BE2C (cell line): Measurements from ENCODE around the gene EIF2D.

Source experiments
- DNase-seq: peaks from one replicate; pipeline ENCODE4 v3.0.0-alpha.2; 2020
- H3K27me3 ChIP-seq: fragments of 250-450 bp; sonication (Bioruptor Pico); 2 replicates; pipeline ENCODE4 v1.5.1; 2020; ENCODE audit warnings: mild to moderate bottlenecking
- H3K36me3 ChIP-seq: fragments of 250-450 bp; sonication (Bioruptor Pico); 2 replicates; pipeline ENCODE4 v1.5.1; 2020; ENCODE audit warnings: mild to moderate bottlenecking
- H3K4me1 ChIP-seq: fragments of 250-450 bp; sonication (Bioruptor Pico); 2 replicates; pipeline ENCODE4 v1.5.1; 2020
- H3K4me3 ChIP-seq: 2 replicates; pipeline ENCODE4 v1.5.1; 2011; ENCODE audit warnings: low read depth, low read length
- H3K9me3 ChIP-seq: fragments of 250-450 bp; sonication (Bioruptor Pico); 2 replicates; pipeline ENCODE4 v1.5.1; 2020
- TF ChIP-seq, protein P1 (sequence below): IDR thresholded peaks from 2 replicates; pipeline ENCODE4 v1.5.1; 2012; ENCODE audit warnings: mild to moderate bottlenecking, low read depth, low read length

EIF2D gene

DNA sequence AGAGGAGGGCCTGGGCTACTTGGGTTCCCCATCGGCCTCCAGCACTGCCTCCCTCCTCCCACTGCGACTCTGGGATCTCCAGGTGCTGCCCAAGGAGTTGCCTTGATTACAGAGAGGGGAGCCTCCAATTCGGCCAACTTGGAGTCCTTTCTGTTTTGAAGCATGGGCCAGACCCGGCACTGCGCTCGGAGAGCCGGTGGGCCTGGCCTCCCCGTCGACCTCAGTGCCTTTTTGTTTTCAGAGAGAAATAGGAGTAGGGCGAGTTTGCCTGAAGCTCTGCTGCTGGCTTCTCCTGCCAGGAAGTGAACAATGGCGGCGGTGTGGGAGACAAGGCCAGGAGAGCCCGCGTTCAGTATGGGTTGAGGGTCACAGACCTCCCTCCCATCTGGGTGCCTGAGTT, 24.4 kb downstream of the EIF2D start:
- Histone ChIP-seq H3K27me3 (no peaks in the 10 kb centered on the region), H3K4me3 (no peak overlapping the region), H3K36me3 (peaks cover 18% of the 10 kb centered on the region), H3K9me3 (no peaks in the 10 kb centered on the region), H3K4me1 (no peaks in the 10 kb centered on the region)
- TF ChIP-seq, protein P1, sequence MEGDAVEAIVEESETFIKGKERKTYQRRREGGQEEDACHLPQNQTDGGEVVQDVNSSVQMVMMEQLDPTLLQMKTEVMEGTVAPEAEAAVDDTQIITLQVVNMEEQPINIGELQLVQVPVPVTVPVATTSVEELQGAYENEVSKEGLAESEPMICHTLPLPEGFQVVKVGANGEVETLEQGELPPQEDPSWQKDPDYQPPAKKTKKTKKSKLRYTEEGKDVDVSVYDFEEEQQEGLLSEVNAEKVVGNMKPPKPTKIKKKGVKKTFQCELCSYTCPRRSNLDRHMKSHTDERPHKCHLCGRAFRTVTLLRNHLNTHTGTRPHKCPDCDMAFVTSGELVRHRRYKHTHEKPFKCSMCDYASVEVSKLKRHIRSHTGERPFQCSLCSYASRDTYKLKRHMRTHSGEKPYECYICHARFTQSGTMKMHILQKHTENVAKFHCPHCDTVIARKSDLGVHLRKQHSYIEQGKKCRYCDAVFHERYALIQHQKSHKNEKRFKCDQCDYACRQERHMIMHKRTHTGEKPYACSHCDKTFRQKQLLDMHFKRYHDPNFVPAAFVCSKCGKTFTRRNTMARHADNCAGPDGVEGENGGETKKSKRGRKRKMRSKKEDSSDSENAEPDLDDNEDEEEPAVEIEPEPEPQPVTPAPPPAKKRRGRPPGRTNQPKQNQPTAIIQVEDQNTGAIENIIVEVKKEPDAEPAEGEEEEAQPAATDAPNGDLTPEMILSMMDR = no peak
- DNase-seq = no peak

- DNase-seq = no peak
- Histone ChIP-seq H3K4me1 (no peaks in the 10 kb centered on the region), H3K4me3 (no peak overlapping the region), H3K36me3 (peaks cover 6% of the 10 kb centered on the region), H3K27me3 (no peaks in the 10 kb centered on the region), H3K9me3 (no peaks in the 10 kb centered on the region)
- TF ChIP-seq, protein P1 = no peak
These were observed 25.5 kb downstream of the EIF2D start for GRCh38 chr1:206586501-206587445.

DNA sequence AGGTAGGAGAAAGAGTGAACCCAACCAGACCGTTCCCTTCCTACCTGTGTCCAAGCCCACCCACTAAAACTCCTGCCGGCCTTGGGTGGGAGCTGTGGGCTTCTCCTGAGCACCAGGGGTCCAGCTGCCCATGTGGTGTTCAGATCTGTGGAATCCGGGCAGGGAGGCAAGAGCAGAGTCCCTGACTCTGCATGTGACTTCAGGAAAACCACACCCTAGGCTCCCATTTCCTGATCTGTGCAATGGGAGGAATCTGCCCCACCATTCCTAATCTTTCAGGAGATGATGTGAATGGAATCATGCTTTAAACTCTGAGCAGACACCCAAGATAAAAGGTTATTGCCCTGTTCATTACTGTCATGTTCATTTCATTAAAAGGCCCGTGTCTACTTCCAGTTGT, 27.6 kb downstream of the EIF2D start:
- H3K27me3 ChIP-seq = no peaks in the 10 kb centered on the region
- no peaks in the 10 kb centered on the region for H3K4me1 ChIP-seq
- H3K9me3 ChIP-seq = no peaks in the 10 kb centered on the region
- TF ChIP-seq, protein P1 = no peak
- H3K36me3 ChIP-seq = no peaks in the 10 kb centered on the region
- no peak for DNase-seq
- no peak overlapping the region for H3K4me3 ChIP-seq

DNA sequence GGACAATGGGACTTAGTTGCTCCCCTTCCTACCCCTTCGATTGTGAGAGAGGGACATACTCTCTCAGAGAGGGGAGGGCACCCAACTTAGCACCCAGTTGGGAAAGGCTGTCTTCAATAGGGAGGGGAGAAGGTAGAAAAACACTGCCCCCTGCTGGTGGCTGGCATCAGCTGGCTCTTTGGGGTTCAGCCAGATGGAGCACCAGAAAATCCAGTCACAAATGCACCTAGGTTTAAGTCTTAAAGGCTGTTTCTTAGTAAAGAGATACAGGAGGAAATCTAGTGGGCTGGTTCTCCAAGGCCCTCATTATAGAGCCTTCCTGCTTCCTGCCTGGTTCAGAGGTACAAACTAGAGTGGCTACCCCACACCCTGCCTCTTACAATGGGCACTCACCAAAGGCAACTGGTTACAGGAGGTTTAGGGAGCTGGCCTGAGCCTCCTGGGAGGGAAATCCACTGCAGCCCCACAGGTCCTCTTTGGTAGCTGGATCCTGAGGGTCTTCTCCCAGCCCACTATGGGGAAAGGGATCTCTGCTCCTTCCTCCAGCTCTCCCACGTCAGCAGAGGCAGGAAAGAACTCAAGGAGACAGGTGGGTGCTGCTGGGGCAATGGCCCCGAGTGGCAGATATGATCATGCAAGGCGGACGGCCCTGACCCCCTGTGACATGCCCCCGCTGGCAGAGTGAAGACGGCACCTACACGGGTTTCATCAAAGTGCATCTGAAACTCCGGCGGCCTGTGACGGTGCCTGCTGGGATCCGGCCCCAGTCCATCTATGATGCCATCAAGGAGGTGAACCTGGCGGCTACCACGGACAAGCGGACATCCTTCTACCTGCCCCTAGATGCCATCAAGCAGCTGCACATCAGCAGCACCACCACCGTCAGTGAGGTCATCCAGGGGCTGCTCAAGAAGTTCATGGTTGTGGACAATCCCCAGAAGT, 28.3 kb downstream of the EIF2D start:
- H3K9me3 ChIP-seq = no peaks in the 10 kb centered on the region
- TF ChIP-seq, protein P1 = peak; percentile 94
- H3K36me3 ChIP-seq = no peaks in the 10 kb centered on the region

GRCh38 chr1:206582971-206583706, 29.1 kb downstream of the EIF2D start:
- Histone ChIP-seq H3K4me3 (no peak overlapping the region), H3K36me3 (no peaks in the 10 kb centered on the region), H3K4me1 (no peaks in the 10 kb centered on the region), H3K27me3 (no peaks in the 10 kb centered on the region), H3K9me3 (no peaks in the 10 kb centered on the region)
- DNase-seq = no peak
- TF ChIP-seq, protein P1 = no peak

More for the DNA sequence above, 28.3 kb downstream of the EIF2D start:
- H3K27me3 ChIP-seq = no peaks in the 10 kb centered on the region
- peak; percentile 79 for DNase-seq
- no peaks in the 10 kb centered on the region for H3K4me1 ChIP-seq
- H3K4me3 ChIP-seq = no peak overlapping the region
